OCI-LY7 (cell line): ENCODE data around the gene TDRD10.

Source experiments
- EZH2phosphoT487 ChIP-seq: fragments of 200-600 bp; sonication (generic); IDR thresholded peaks from 2 replicates; pipeline ENCODE4 v1.6.1; 2018; ENCODE audit warnings: low read depth, borderline replicate concordance, mild to moderate bottlenecking, mixed run types, antibody characterized with exemption, low read length, moderate library complexity, mixed read lengths
- TF ChIP-seq, protein P1 (sequence below): fragments of 200-600 bp; sonication (generic); conservative IDR thresholded peaks from 2 replicates; pipeline ENCODE4 v1.5.1; 2014; ENCODE audit warnings: mild to moderate bottlenecking, antibody characterized with exemption, low read length, moderate library complexity, mixed read lengths

DNA sequence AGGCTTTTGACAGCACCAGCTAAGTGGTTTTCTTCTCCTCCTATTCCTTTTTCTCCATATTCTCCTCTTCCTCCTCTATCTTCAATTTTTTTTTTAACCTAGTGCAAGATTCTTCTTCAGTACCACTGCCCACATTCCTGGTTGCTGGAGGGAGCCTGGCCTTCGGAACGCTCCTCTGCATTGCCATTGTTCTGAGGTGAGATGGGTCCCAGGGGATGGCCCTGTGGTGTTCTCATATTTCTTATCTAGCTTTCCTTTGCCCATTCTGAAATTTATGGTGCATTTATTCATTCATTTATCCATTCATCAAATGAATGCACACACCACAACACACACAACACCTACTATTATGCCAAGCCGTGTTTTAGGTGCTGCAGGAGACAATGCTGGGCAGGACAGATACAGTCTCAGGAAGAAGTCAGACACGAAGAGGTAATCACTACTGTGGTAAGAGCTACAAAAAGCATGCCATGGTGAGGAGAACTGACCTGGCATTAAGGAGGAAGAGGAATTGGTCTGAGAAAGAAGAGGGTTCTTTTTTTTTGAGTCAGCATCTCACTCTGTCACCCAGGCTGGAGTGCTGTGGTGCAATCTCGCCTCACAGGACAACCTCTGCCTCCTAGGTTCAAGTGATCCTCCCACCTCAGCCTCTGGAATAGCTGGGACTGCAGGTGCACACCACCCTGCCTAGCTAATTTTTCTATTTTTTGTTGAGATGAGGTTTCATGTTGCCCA, 47.5 kb upstream of the TDRD10 start:
- TF ChIP-seq, protein P1, sequence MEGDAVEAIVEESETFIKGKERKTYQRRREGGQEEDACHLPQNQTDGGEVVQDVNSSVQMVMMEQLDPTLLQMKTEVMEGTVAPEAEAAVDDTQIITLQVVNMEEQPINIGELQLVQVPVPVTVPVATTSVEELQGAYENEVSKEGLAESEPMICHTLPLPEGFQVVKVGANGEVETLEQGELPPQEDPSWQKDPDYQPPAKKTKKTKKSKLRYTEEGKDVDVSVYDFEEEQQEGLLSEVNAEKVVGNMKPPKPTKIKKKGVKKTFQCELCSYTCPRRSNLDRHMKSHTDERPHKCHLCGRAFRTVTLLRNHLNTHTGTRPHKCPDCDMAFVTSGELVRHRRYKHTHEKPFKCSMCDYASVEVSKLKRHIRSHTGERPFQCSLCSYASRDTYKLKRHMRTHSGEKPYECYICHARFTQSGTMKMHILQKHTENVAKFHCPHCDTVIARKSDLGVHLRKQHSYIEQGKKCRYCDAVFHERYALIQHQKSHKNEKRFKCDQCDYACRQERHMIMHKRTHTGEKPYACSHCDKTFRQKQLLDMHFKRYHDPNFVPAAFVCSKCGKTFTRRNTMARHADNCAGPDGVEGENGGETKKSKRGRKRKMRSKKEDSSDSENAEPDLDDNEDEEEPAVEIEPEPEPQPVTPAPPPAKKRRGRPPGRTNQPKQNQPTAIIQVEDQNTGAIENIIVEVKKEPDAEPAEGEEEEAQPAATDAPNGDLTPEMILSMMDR: no peak
- no peak for TF ChIP-seq EZH2phosphoT487
